Vagina (tissue), 2 donors: Measurements from ENCODE around the gene MATR3. TPM values are rescaled to one million over a fixed set of nuclear protein-coding genes. Genes with fewer than 3 reads are reported as not detected.

Source experiments
- DNase-seq, 2 donors: peaks; one replicate each; pipeline ENCODE4 v3.0.0-alpha.2; 2017; ENCODE audit errors: extremely low spot score in 2 of 2
- H3K27ac ChIP-seq: fragments of 200-600 bp; sonication (generic); one replicate; pipeline ENCODE4 v1.5.1; 2019
- H3K27me3 ChIP-seq: fragments of 200-600 bp; sonication (generic); one replicate; pipeline ENCODE4 v1.5.1; 2019
- H3K36me3 ChIP-seq, 2 donors: fragments of 200-600 bp; sonication (generic); one replicate each; pipeline ENCODE4 v1.5.1; 2017 to 2019
- H3K4me1 ChIP-seq: fragments of 200-600 bp; sonication (generic); one replicate; pipeline ENCODE4 v1.5.1; 2019
- H3K4me3 ChIP-seq, 2 donors: fragments of 200-600 bp; sonication (generic); 1 replicate in 1 of 2; 2 replicates in 1 of 2; pipeline ENCODE4 v1.5.1; 2016 to 2019
- H3K9me3 ChIP-seq: fragments of 200-600 bp; sonication (generic); one replicate; pipeline ENCODE4 v1.5.1; 2019
- CTCF ChIP-seq, 3 experiments: fragments of 450-650 bp in 2 of 3; fragments of 200-600 bp in 1 of 3; sonication (generic) in 1 of 3; IDR thresholded peaks; one replicate each; pipeline ENCODE4 v1.5.1; 2017 to 2019; ENCODE audit warnings: antibody characterized with exemption in 3 of 3, mild to moderate bottlenecking in 2 of 3, moderate library complexity in 2 of 3
- POLR2A ChIP-seq, 2 donors: fragments of 450-650 bp; IDR thresholded peaks; one replicate each; pipeline ENCODE4 v1.6.1; 2017; ENCODE audit warnings: antibody characterized with exemption in 2 of 2, mild to moderate bottlenecking in 2 of 2, moderate library complexity in 2 of 2
- POLR2AphosphoS5 ChIP-seq, 2 donors: sonication (generic); formaldehyde crosslinking; IDR thresholded peaks; one replicate each; pipeline ENCODE4 v1.9.0; 2017; ENCODE audit warnings: antibody characterized with exemption in 2 of 2, mild to moderate bottlenecking in 2 of 2, low read depth in 1 of 2; ENCODE audit not compliant: insufficient read depth in 1 of 2
- intact Hi-C: fragments of 100-400 bp; cut with DNase I; formaldehyde crosslinking; loops from one replicate; pipeline ENCODE4 v1.15.1; 2023
- total RNA-seq: library from RNA; depleted of rRNA; stranded (reverse); fragments of >200 nt; gene quantifications from one replicate; pipeline ENCODE4 v1.2.3, GENCODE V29; 2016

Gene MATR3
- total RNA-seq, 1 donor from 2014 or later: 126 TPM

- Histone ChIP-seq H3K9me3 (no peaks in the 10 kb centered on the region), H3K27ac (no peak overlapping the region), H3K36me3 (peaks cover 0 to 22% of the 10 kb centered on the region in 2 donors), H3K27me3 (no peaks in the 10 kb centered on the region), H3K4me1 (peaks cover 83% of the 10 kb centered on the region), H3K4me3 (no peak overlapping the region)
- intact Hi-C loops: no loop called here
- TF ChIP-seq POLR2A (IDR thresholded peaks at IDR 0.05) (no peak), CTCF (IDR thresholded peaks at IDR 0.05) (no peak), POLR2AphosphoS5 (IDR thresholded peaks at IDR 0.05; ENCODE audit: insufficient read depth in 1 of 2, low read depth in 1 of 2) (no peak)
- DNase-seq: no peak
Observed at GRCh38 chr5:139312075-139312474, 18.5 kb downstream of the MATR3 start.

GRCh38 chr5:139314276-139314675 lies 20.7 kb downstream of the MATR3 start:
- Histone ChIP-seq H3K27ac (no peak overlapping the region), H3K9me3 (no peaks in the 10 kb centered on the region), H3K4me1 (peaks cover 61% of the 10 kb centered on the region), H3K4me3 (no peak overlapping the region), H3K36me3 (peaks cover 0 to 44% of the 10 kb centered on the region in 2 donors), H3K27me3 (no peaks in the 10 kb centered on the region)
- no peak for DNase-seq
- TF ChIP-seq POLR2AphosphoS5 (IDR thresholded peaks at IDR 0.05; ENCODE audit: insufficient read depth in 1 of 2, low read depth in 1 of 2) (no peak), CTCF (IDR thresholded peaks at IDR 0.05) (no peak), POLR2A (IDR thresholded peaks at IDR 0.05) (no peak)
- intact Hi-C loops: no loop called here

GRCh38 chr5:139315056-139315615 lies 21.6 kb downstream of the MATR3 start:
- no peaks in the 10 kb centered on the region for H3K9me3 ChIP-seq
- H3K27me3 ChIP-seq: no peaks in the 10 kb centered on the region
- TF ChIP-seq CTCF (IDR thresholded peaks at IDR 0.05): no peak
- TF ChIP-seq POLR2A (IDR thresholded peaks at IDR 0.05): no peak
- no peak for TF ChIP-seq POLR2AphosphoS5 (IDR thresholded peaks at IDR 0.05; ENCODE audit: insufficient read depth in 1 of 2, low read depth in 1 of 2)
- no peak for DNase-seq
- no peak overlapping the region for H3K4me3 ChIP-seq
- intact Hi-C loops: no loop called here
- peaks cover 53% of the 10 kb centered on the region for H3K4me1 ChIP-seq
- no peak overlapping the region for H3K27ac ChIP-seq
- peaks cover 0 to 51% of the 10 kb centered on the region in 2 donors for H3K36me3 ChIP-seq

- no peak overlapping the region for H3K4me3 ChIP-seq
- no peak overlapping the region for H3K27ac ChIP-seq
- H3K4me1 ChIP-seq: peaks cover 3% of the 10 kb centered on the region
- H3K36me3 ChIP-seq: peaks cover 0 to 17% of the 10 kb centered on the region in 2 donors
- H3K9me3 ChIP-seq: no peaks in the 10 kb centered on the region
- TF ChIP-seq POLR2AphosphoS5 (IDR thresholded peaks at IDR 0.05; ENCODE audit: insufficient read depth in 1 of 2, low read depth in 1 of 2) (no peak), POLR2A (IDR thresholded peaks at IDR 0.05) (no peak), CTCF (IDR thresholded peaks at IDR 0.05) (no peak)
- no peaks in the 10 kb centered on the region for H3K27me3 ChIP-seq
- intact Hi-C loops: no loop called here
- no peak for DNase-seq
Observed at GRCh38 chr5:139335811-139336210, 42.3 kb downstream of the MATR3 start.

GRCh38 chr5:139340051-139340450 lies 46.5 kb downstream of the MATR3 start:
- Histone ChIP-seq H3K9me3 (no peaks in the 10 kb centered on the region), H3K36me3 (peaks cover 0 to 5% of the 10 kb centered on the region in 2 donors), H3K4me1 (peaks cover 36% of the 10 kb centered on the region), H3K4me3 (no peak overlapping the region), H3K27ac (no peak overlapping the region), H3K27me3 (no peaks in the 10 kb centered on the region)
- intact Hi-C loops: no loop called here
- TF ChIP-seq CTCF (IDR thresholded peaks at IDR 0.05): no peak
- TF ChIP-seq POLR2AphosphoS5 (IDR thresholded peaks at IDR 0.05; ENCODE audit: insufficient read depth in 1 of 2, low read depth in 1 of 2): no peak
- no peak for TF ChIP-seq POLR2A (IDR thresholded peaks at IDR 0.05)
- DNase-seq: no peak
